Suprapubic skin (tissue), 4 donors: ENCODE measurements around the gene FZD1. TPM values are rescaled to one million over a fixed set of nuclear protein-coding genes. Genes with fewer than 3 reads are reported as not detected.

Experiments
- DNase-seq, 2 donors: peaks; one replicate each; pipeline ENCODE4 v3.0.0-alpha.2; 2019; ENCODE audit warnings: low spot score in 2 of 2
- H3K27ac ChIP-seq: fragments of 200-600 bp; sonication (generic); one replicate; pipeline ENCODE4 v1.5.1; 2019
- H3K27me3 ChIP-seq: fragments of 200-600 bp; sonication (generic); one replicate; pipeline ENCODE4 v1.5.1; 2019
- H3K36me3 ChIP-seq: fragments of 200-600 bp; sonication (generic); one replicate; pipeline ENCODE4 v1.5.1; 2019
- H3K4me1 ChIP-seq: fragments of 200-600 bp; sonication (generic); one replicate; pipeline ENCODE4 v1.5.1; 2019
- H3K4me3 ChIP-seq: fragments of 200-600 bp; sonication (generic); one replicate; pipeline ENCODE4 v1.5.1; 2019; ENCODE audit warnings: mild to moderate bottlenecking
- H3K9me3 ChIP-seq: fragments of 200-600 bp; sonication (generic); one replicate; pipeline ENCODE4 v1.5.1; 2019
- EP300 ChIP-seq: sonication (generic); formaldehyde crosslinking; IDR thresholded peaks from one replicate; pipeline ENCODE4 v1.6.1; 2017; ENCODE audit warnings: antibody characterized with exemption
- POLR2A ChIP-seq, 2 donors: fragments of 450-650 bp; IDR thresholded peaks; one replicate each; pipeline ENCODE4 v1.6.1; 2017; ENCODE audit warnings: antibody characterized with exemption in 2 of 2, mild to moderate bottlenecking in 2 of 2, moderate library complexity in 2 of 2
- POLR2AphosphoS5 ChIP-seq, 3 donors: sonication (generic); formaldehyde crosslinking; IDR thresholded peaks; one replicate each; pipeline ENCODE4 v1.6.1; 2017; ENCODE audit warnings: antibody characterized with exemption in 3 of 3
- WGBS: methylation state at CpG from one replicate; pipeline ENCODE4 v1.1.5; 2018; 5-methylcytosine and 5-hydroxymethylcytosine counted together
- total RNA-seq, 4 donors: library from RNA; depleted of rRNA; stranded (reverse); fragments of >200 nt; gene quantifications; one replicate each; pipeline ENCODE4 v1.1.0, GENCODE V29; 2016
- TF ChIP-seq, protein P1 (sequence below), 2 donors: fragments of 200-600 bp in 1 of 2; fragments of 450-650 bp in 1 of 2; sonication (generic) in 1 of 2; IDR thresholded peaks; one replicate each; pipeline ENCODE4 v1.5.1; 2016 to 2019; ENCODE audit warnings: antibody characterized with exemption in 2 of 2, mild to moderate bottlenecking in 1 of 2, moderate library complexity in 1 of 2

Gene FZD1
- total RNA-seq, 4 donors from 2014 or later: 23.1 to 43.4 (median 34.9) TPM

DNA sequence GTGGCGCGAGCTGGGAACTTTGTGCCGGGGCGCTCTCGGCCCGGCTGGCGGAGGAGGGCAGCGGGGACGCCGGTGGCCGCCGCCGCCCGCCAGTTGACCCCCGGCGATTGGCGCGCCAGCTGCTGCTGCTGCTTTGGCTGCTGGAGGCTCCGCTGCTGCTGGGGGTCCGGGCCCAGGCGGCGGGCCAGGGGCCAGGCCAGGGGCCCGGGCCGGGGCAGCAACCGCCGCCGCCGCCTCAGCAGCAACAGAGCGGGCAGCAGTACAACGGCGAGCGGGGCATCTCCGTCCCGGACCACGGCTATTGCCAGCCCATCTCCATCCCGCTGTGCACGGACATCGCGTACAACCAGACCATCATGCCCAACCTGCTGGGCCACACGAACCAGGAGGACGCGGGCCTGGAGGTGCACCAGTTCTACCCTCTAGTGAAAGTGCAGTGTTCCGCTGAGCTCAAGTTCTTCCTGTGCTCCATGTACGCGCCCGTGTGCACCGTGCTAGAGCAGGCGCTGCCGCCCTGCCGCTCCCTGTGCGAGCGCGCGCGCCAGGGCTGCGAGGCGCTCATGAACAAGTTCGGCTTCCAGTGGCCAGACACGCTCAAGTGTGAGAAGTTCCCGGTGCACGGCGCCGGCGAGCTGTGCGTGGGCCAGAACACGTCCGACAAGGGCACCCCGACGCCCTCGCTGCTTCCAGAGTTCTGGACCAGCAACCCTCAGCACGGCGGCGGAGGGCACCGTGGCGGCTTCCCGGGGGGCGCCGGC is 870 bp downstream of the FZD1 start:
- H3K36me3 ChIP-seq: no peaks in the 10 kb centered on the region
- peak overlapping the region; percentile 90 for H3K4me3 ChIP-seq
- TF ChIP-seq POLR2A (IDR thresholded peaks at IDR 0.05) (no peak), EP300 (no peak), POLR2AphosphoS5 (IDR thresholded peaks at IDR 0.05) (no peak)
- TF ChIP-seq, protein P1, sequence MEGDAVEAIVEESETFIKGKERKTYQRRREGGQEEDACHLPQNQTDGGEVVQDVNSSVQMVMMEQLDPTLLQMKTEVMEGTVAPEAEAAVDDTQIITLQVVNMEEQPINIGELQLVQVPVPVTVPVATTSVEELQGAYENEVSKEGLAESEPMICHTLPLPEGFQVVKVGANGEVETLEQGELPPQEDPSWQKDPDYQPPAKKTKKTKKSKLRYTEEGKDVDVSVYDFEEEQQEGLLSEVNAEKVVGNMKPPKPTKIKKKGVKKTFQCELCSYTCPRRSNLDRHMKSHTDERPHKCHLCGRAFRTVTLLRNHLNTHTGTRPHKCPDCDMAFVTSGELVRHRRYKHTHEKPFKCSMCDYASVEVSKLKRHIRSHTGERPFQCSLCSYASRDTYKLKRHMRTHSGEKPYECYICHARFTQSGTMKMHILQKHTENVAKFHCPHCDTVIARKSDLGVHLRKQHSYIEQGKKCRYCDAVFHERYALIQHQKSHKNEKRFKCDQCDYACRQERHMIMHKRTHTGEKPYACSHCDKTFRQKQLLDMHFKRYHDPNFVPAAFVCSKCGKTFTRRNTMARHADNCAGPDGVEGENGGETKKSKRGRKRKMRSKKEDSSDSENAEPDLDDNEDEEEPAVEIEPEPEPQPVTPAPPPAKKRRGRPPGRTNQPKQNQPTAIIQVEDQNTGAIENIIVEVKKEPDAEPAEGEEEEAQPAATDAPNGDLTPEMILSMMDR (IDR thresholded peaks at IDR 0.05): no peak
- peak overlapping the region; percentile 98 for H3K27ac ChIP-seq
- 1% methylated on average over 15 of the region's 78 CpGs for whole genome bisulfite sequencing
- no peaks in the 10 kb centered on the region for H3K9me3 ChIP-seq
- H3K4me1 ChIP-seq: peaks cover 39% of the 10 kb centered on the region
- peak; percentile 76 to 82 for DNase-seq
- no peaks in the 10 kb centered on the region for H3K27me3 ChIP-seq

DNA sequence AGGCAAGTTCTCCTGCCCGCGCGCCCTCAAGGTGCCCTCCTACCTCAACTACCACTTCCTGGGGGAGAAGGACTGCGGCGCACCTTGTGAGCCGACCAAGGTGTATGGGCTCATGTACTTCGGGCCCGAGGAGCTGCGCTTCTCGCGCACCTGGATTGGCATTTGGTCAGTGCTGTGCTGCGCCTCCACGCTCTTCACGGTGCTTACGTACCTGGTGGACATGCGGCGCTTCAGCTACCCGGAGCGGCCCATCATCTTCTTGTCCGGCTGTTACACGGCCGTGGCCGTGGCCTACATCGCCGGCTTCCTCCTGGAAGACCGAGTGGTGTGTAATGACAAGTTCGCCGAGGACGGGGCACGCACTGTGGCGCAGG is 1.4 kb downstream of the FZD1 start:
- Histone ChIP-seq H3K4me1 (peaks cover 39% of the 10 kb centered on the region), H3K27ac (peak overlapping the region; percentile 98), H3K4me3 (peak overlapping the region; percentile 90), H3K27me3 (no peaks in the 10 kb centered on the region), H3K36me3 (no peaks in the 10 kb centered on the region), H3K9me3 (no peaks in the 10 kb centered on the region)
- no peak for TF ChIP-seq POLR2A (IDR thresholded peaks at IDR 0.05)
- 33% methylated on average over 11 of the region's 31 CpGs for WGBS
- no peak for DNase-seq

DNA sequence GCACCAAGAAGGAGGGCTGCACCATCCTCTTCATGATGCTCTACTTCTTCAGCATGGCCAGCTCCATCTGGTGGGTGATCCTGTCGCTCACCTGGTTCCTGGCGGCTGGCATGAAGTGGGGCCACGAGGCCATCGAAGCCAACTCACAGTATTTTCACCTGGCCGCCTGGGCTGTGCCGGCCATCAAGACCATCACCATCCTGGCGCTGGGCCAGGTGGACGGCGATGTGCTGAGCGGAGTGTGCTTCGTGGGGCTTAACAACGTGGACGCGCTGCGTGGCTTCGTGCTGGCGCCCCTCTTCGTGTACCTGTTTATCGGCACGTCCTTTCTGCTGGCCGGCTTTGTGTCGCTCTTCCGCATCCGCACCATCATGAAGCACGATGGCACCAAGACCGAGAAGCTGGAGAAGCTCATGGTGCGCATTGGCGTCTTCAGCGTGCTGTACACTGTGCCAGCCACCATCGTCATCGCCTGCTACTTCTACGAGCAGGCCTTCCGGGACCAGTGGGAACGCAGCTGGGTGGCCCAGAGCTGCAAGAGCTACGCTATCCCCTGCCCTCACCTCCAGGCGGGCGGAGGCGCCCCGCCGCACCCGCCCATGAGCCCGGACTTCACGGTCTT is 1.9 kb downstream of the FZD1 start:
- Histone ChIP-seq H3K4me3 (peak overlapping the region; percentile 90), H3K27me3 (no peaks in the 10 kb centered on the region), H3K9me3 (no peaks in the 10 kb centered on the region), H3K27ac (peak overlapping the region; percentile 98), H3K36me3 (no peaks in the 10 kb centered on the region), H3K4me1 (peaks cover 39% of the 10 kb centered on the region)
- TF ChIP-seq, protein P1 (IDR thresholded peaks at IDR 0.05): no peak
- TF ChIP-seq POLR2A (IDR thresholded peaks at IDR 0.05): no peak
- TF ChIP-seq EP300: no peak
- TF ChIP-seq POLR2AphosphoS5 (IDR thresholded peaks at IDR 0.05): no peak
- 76% methylated on average over 35 of the region's 43 CpGs for WGBS
- peak in 1 of 2 donors; percentile 66 for DNase-seq

DNA sequence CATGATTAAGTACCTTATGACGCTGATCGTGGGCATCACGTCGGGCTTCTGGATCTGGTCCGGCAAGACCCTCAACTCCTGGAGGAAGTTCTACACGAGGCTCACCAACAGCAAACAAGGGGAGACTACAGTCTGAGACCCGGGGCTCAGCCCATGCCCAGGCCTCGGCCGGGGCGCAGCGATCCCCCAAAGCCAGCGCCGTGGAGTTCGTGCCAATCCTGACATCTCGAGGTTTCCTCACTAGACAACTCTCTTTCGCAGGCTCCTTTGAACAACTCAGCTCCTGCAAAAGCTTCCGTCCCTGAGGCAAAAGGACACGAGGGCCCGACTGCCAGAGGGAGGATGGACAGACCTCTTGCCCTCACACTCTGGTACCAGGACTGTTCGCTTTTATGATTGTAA is 2.5 kb downstream of the FZD1 start:
- peaks cover 39% of the 10 kb centered on the region for H3K4me1 ChIP-seq
- TF ChIP-seq, protein P1 (IDR thresholded peaks at IDR 0.05): no peak
- no peak for TF ChIP-seq POLR2AphosphoS5 (IDR thresholded peaks at IDR 0.05)
- no peak for TF ChIP-seq EP300
- no peak for TF ChIP-seq POLR2A (IDR thresholded peaks at IDR 0.05)
- H3K9me3 ChIP-seq: no peaks in the 10 kb centered on the region
- no peaks in the 10 kb centered on the region for H3K36me3 ChIP-seq
- peak in 1 of 2 donors; percentile 68 for DNase-seq
- 73% methylated on average over 13 of the region's 20 CpGs for WGBS
- H3K4me3 ChIP-seq: peak overlapping the region; percentile 90
- no peaks in the 10 kb centered on the region for H3K27me3 ChIP-seq
- H3K27ac ChIP-seq: peak overlapping the region; percentile 98

DNA sequence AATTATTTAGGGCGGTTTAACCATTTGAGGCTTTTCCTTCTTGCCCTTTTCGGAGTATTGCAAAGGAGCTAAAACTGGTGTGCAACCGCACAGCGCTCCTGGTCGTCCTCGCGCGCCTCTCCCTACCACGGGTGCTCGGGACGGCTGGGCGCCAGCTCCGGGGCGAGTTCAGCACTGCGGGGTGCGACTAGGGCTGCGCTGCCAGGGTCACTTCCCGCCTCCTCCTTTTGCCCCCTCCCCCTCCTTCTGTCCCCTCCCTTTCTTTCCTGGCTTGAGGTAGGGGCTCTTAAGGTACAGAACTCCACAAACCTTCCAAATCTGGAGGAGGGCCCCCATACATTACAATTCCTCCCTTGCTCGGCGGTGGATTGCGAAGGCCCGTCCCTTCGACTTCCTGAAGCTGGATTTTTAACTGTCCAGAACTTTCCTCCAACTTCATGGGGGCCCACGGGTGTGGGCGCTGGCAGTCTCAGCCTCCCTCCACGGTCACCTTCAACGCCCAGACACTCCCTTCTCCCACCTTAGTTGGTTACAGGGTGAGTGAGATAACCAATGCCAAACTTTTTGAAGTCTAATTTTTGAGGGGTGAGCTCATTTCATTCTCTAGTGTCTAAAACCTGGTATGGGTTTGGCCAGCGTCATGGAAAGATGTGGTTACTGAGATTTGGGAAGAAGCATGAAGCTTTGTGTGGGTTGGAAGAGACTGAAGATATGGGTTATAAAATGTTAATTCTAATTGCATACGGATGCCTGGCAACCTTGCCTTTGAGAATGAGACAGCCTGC is 3.1 kb downstream of the FZD1 start:
- Histone ChIP-seq H3K27ac (peak overlapping the region; percentile 98), H3K36me3 (no peaks in the 10 kb centered on the region), H3K9me3 (no peaks in the 10 kb centered on the region), H3K27me3 (no peaks in the 10 kb centered on the region), H3K4me1 (peaks cover 39% of the 10 kb centered on the region), H3K4me3 (peak overlapping the region; percentile 90)
- WGBS: 53% methylated on average over 29 of the region's 29 CpGs
- DNase-seq: no peak
- no peak for TF ChIP-seq POLR2AphosphoS5 (IDR thresholded peaks at IDR 0.05)
- TF ChIP-seq EP300: no peak
- TF ChIP-seq POLR2A (IDR thresholded peaks at IDR 0.05): no peak
- TF ChIP-seq, protein P1 (IDR thresholded peaks at IDR 0.05): no peak
